AG04450 (cell line): ENCODE data around the gene MRTFA. TPM values are rescaled to one million over a fixed set of nuclear protein-coding genes. Genes with fewer than 3 reads are reported as not detected.
A peak's percentile ranks its signal among the peaks of the same experiment; 100 is the strongest.
"Not testable (repeated sequence)": the region's sequence is repeated elsewhere in the genome, so short reads cannot be mapped to it uniquely, and the experiment has no call there.

Experiments
- CTCF ChIA-PET: fragments of 300-600, 350-600 bp; formaldehyde crosslinking; extraction: SDS; loops from one replicate; lab custom pipeline; 2022; ENCODE audit warnings: antibody characterized with exemption, inconsistent platforms; lab: Charles Lee
- POLR2A ChIA-PET: fragments of 350-600 bp; formaldehyde crosslinking; extraction: SDS; loops from one replicate; lab custom pipeline; 2021; ENCODE audit warnings: antibody characterized with exemption, inconsistent platforms; lab: Yijun Ruan, JAX
- DNase-seq: peaks from one replicate; pipeline ENCODE4 v3.0.0-alpha.2; 2011; ENCODE audit warnings: low read depth, low spot score
- H3K27ac ChIP-seq: one replicate; pipeline ENCODE4 v1.5.1; 2012; ENCODE audit warnings: low read depth, low read length, control low read depth
- H3K27me3 ChIP-seq: one replicate; pipeline ENCODE4 v1.6.0; 2012; ENCODE audit warnings: low read length; ENCODE audit not compliant: control insufficient read depth, insufficient read depth
- H3K4me3 ChIP-seq: 2 replicates; pipeline ENCODE4 v1.5.1; 2011; ENCODE audit warnings: mild to moderate bottlenecking, low read depth, low read length, control low read depth
- H3K9me3 ChIP-seq: 2 replicates; pipeline ENCODE4 v1.5.1; 2012; ENCODE audit warnings: low read length; ENCODE audit not compliant: control insufficient read depth, insufficient read depth
- polyA plus RNA-seq: library from polyadenylated mRNA; depleted of rRNA; stranded (reverse); fragments of >200 nt; gene quantifications from 2 replicates; pipeline ENCODE4 v1.2.3, GENCODE V29; 2011
- TF ChIP-seq, protein P1 (sequence below): IDR thresholded peaks from 2 replicates; pipeline ENCODE4 v1.5.1; 2011; ENCODE audit warnings: low read depth, low read length, control low read depth, inconsistent platforms

MRTFA gene
- polyA plus RNA-seq, 1 experiment = 6.8 TPM

DNA sequence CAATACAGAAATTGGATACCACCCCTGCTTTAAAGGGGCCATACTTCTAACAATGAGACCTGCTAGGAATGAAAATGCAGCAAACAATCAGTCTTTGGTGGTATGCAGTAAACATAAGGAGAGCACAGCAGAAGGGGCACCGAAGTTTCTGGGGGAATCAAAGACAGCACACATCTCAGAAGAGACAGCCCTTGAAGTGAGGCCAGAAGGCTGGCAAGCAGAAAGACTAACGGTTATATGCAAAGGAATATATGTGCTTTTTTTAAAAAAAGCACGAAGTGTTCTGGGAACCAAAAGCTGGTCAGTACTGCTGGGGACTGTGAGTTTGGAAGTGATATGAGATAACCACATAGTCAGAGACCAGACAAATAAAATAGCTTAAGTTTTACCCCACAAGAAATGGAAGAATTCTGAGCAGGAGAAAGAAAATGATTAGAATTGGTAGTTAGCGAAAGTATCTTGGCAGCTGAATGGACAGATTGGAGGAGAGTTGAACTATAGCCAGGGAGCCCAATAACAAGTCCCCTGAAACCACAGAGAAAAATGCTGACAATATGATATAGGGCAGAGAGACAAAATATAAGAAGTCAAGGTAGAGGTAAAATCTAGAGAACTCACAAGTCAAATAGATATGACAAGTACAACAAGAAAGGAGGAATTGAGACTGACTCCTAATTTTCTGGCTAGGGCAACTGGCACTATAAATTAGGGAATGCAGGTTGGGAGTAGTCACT lies 125.7 kb downstream of the MRTFA start:
- peak overlapping the region; percentile 47 for H3K27ac ChIP-seq

DNA sequence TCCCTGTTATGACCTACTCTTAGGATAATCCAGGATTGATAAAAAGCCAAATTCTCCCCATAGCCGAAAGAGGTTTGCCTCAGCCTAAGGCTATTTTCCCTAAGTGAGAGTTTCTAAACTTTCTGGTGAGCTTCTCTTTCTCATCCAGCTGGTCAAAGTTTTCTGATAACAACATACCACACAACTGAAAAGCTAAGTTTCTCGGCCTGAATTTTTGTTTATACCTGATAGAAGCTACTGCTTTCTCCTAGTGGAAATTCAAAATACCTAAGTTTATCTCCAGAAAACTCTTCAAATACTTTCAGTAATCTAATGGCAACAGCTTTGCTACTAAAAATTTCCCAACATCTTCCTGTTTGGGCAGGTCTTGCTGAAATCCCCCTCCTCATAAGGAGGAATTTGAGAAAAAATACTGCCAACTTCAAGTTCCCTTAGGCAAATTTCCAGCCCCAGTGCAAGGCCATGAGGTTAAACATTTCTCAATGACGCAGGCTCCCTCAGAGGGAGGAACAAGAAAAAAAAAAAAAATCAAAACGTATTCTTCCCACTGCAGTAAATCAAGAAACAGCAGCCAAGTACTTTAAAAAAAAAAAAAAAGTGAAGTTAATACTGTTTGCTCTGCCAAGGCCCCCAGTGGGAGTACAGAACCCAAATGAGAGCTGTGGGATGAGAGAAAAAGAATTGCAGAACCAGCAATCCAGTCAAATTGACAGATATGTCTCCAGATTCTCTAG lies 127.0 kb downstream of the MRTFA start:
- ChIA-PET CTCF (interaction anchor here (0.7 to 3.1 kb wide), 5 partner anchors 15 to 390 kb away, joined by 4 to 16 read pairs (median 10); no protein-coding TSS in a partner anchor), POLR2A (interaction anchor here (0.7 to 1.5 kb wide), 3 partner anchors 127 to 992 kb away, joined by 4 to 9 read pairs (median 5); partner anchors contain the start of gene MRTFA)
- Histone ChIP-seq H3K4me3 (0 out of 2 replicates have a peak overlapping the region, but pooled peaks have one; percentile 7), H3K9me3 (no peaks in the 10 kb centered on the region), H3K27ac (peak overlapping the region; percentile 94), H3K27me3 (no peaks in the 10 kb centered on the region)
- TF ChIP-seq, protein P1, sequence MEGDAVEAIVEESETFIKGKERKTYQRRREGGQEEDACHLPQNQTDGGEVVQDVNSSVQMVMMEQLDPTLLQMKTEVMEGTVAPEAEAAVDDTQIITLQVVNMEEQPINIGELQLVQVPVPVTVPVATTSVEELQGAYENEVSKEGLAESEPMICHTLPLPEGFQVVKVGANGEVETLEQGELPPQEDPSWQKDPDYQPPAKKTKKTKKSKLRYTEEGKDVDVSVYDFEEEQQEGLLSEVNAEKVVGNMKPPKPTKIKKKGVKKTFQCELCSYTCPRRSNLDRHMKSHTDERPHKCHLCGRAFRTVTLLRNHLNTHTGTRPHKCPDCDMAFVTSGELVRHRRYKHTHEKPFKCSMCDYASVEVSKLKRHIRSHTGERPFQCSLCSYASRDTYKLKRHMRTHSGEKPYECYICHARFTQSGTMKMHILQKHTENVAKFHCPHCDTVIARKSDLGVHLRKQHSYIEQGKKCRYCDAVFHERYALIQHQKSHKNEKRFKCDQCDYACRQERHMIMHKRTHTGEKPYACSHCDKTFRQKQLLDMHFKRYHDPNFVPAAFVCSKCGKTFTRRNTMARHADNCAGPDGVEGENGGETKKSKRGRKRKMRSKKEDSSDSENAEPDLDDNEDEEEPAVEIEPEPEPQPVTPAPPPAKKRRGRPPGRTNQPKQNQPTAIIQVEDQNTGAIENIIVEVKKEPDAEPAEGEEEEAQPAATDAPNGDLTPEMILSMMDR = no peak
- peak; percentile 79 for DNase-seq

More for the DNA sequence above, 125.7 kb downstream of the MRTFA start:
- ChIA-PET POLR2A (no interaction called here), CTCF (interaction anchor here (1.2 to 3.1 kb wide), 3 partner anchors 14 to 388 kb away, joined by 7 to 16 read pairs (median 10); no protein-coding TSS in a partner anchor)
- Histone ChIP-seq H3K4me3 (no peak overlapping the region), H3K27me3 (no peaks in the 10 kb centered on the region), H3K9me3 (no peaks in the 10 kb centered on the region)
- TF ChIP-seq, protein P1 = no peak
- DNase-seq = no peak

DNA sequence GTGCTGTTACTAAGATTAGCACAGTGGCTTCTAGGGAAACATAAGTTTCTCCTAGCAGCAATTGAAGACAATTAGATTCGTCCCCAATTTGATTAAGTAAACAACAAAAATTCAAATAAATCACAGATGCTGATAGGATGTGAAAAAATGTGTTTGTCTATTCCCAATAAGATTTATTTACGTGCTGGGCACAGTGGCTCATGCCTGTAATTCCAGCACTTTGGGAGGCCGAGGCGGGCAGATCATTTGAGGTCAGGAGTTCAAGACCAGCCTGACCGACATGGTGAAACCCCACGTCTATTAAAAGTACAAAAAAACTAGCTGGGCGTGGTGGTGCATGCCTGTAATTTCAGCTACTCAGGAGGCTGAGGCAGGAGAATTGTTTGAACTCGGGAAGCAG lies 128.5 kb downstream of the MRTFA start:
- DNase-seq, H3K9me3 ChIP-seq, H3K4me3 ChIP-seq, POLR2A ChIA-PET, H3K27me3 ChIP-seq, H3K27ac ChIP-seq: not testable (repeated sequence)
- CTCF ChIA-PET = interaction anchor here (1.6 to 3.1 kb wide), 3 partner anchors 17 to 138 kb away, joined by 10 to 16 read pairs (median 12); no protein-coding TSS in a partner anchor

DNA sequence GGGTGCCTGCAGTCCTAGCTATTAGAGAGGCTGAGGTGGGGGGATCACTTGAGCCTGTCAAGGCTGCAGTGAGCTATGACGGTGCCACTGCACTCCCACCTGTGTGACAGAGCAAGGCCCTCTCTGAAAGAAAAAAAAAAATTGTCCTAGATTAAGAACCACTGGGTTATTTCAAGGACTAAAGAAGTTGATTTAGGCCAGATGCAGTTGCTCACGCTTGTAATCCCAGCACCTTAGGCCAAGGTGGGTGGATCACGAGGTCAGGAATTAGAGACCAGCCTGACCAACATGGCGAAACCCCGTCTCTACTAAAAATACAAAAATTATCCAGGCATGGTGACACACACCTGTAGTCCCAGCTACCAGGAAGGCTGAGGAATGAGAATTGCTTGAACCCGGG lies 129.0 kb downstream of the MRTFA start:
- Histone ChIP-seq H3K27ac (no peak overlapping the region), H3K4me3 (no peak overlapping the region), H3K27me3 (no peaks in the 10 kb centered on the region), H3K9me3 (no peaks in the 10 kb centered on the region)
- ChIA-PET CTCF (no interaction called here), POLR2A (no interaction called here)
- TF ChIP-seq, protein P1 = no peak
- no peak for DNase-seq

DNA sequence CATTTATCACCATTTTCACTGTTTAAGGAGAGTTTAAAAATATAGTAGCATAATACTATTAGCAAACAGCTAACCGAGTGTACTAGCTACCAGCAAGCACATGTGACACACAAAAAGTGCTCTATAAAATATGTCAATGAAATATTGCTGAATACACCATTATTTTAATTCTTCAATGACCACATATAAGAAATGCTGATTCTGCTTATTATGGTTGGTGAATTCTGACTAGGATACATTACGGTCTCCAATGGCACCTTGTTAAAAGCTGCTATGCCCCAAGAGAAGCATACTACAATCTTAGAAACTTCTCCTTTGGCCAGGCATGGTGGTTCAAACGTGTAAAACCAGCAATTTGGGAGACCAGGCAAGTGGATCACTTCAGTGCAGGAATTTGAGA lies 129.8 kb downstream of the MRTFA start:
- H3K27me3 ChIP-seq = no peaks in the 10 kb centered on the region
- no peak overlapping the region for H3K4me3 ChIP-seq
- TF ChIP-seq, protein P1 = no peak
- ChIA-PET POLR2A (no interaction called here), CTCF (interaction anchor here (1.0 to 1.3 kb wide), 3 partner anchors 17 to 140 kb away, joined by 3 to 4 read pairs (median 4); no protein-coding TSS in a partner anchor)
- H3K27ac ChIP-seq = no peak overlapping the region
- no peaks in the 10 kb centered on the region for H3K9me3 ChIP-seq
- no peak for DNase-seq
